Middle frontal gyrus (tissue), 1 donor: Measurements from ENCODE around the gene CDC23.
"Not testable (repeated sequence)": the region's sequence is repeated elsewhere in the genome, so short reads cannot be mapped to it uniquely, and the experiment has no call there.

Experiments
- DNase-seq: peaks from one replicate; pipeline ENCODE4 v3.0.0-alpha.2; 2015; ENCODE audit warnings: low spot score; ENCODE audit errors: extremely low spot score

The CDC23 gene

DNA sequence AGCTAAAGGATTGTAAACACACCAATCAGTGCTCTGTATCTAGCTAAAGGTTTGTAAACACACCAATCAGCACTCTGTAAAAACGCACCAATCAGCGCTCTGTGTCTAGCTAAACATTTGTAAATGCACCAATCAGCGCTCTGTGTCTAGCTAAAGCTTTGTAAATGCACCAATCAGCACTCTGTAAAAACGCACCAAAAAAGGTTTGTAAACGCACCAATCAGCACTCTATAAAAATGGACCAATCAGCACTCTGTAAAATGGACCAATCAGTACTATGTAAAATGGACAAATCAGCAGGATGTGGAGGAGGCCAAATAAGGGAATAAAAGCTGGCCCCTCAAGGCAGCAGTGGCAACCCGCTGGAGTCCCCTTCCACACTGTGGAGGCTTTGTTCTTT, 69.5 kb downstream of the CDC23 start:
- DNase-seq = not testable (repeated sequence)

DNA sequence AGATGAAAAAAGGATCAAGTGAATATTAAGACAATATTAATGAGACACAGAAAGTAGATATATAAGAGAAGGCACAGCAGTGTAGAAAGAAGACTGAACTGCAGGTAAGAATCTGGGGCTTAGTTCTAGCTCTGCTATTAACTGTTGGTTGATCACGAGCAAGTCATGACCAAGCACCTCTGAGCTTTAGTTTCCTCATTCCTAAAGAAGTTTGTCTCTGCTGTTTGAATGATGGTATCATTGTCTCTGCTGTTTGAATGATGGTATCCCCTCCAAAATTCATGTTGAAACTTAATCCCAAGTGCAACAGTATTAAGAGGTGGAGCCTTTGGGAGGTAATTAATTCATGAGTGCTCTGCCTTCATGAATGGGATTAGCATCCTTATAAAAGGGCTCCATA, 71.4 kb downstream of the CDC23 start:
- DNase-seq = no peak

- no peak for DNase-seq
Observed at GRCh38 chr5:138140268-138140667, 72.9 kb downstream of the CDC23 start.

- no peak for DNase-seq
Observed at GRCh38 chr5:138139781-138140090, 73.4 kb downstream of the CDC23 start.

DNA sequence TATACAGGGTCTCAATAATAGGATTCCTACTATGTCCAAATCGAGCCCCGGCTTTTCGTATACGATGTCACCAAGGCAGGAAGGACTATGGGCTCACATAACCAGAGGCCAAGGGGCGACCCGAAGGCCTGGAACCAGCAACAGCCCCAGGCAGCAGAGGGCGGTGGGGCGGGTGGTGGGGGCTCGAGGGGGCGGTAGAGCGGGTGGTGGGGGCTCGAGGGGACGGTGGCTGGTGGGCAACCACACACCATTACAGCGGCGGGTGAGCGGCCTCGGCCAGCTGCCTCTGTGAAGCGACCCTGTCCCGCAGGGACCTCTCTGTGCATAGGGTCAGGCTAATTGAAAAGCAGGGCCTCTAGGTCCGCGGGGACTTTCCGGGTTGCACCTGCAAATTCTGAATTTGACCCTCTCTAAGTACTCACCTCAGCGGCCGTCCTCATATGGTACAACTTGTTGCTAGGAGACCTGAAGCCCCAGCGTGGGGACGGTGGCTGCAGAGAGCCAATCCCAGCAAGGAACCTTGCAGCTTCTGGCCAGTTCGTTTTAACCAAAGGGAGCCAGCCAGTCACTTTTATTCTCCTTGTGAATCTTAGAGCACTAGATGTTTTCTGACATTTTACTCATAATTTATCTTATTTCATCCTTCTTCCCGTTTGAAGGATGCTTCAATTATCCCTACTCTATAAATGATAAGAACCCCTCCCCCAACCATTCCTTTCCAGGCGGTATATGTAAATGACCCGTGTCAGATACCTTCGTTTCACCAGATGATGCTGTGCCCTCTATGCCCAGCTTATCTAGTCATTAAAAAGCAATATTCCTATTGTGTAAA, 74.0 kb downstream of the CDC23 start, which contains the start of gene NME5:
Gene NME5 (minus strand): TSS at position 480 of the 832 bp plus-strand sequence. CDS start 648 bp downstream, outside the sequence.
- peak; percentile 60 for DNase-seq
